CD4-positive, alpha-beta T cell treated with Interleukin-17A for 1 hour (primary cell): ENCODE measurements around the gene CELSR1.

Experiments used
- DNase-seq: peaks from one replicate; pipeline ENCODE4 v3.0.0-alpha.2; 2020

Gene CELSR1

GRCh38 chr22:46346680-46347405 lies 190.6 kb downstream of the CELSR1 start:
- DNase-seq: no peak

GRCh38 chr22:46340676-46341075 lies 196.7 kb downstream of the CELSR1 start:
- no peak for DNase-seq

GRCh38 chr22:46339956-46340355 lies 197.5 kb downstream of the CELSR1 start:
- DNase-seq: no peak

- no peak for DNase-seq
Measured at GRCh38 chr22:46338636-46339035, 198.8 kb downstream of the CELSR1 start.

GRCh38 chr22:46337870-46338269 lies 199.6 kb downstream of the CELSR1 start:
- no peak for DNase-seq

- no peak for DNase-seq
Measured at GRCh38 chr22:46336119-46337078, 201.0 kb downstream of the CELSR1 start.

GRCh38 chr22:46335201-46336118 lies 202.0 kb downstream of the CELSR1 start, which contains the start of gene TRMU:
TRMU (plus strand) TSS chr22:46335714; CDS start chr22:46335765, 51 bp downstream.
- DNase-seq: peak; percentile 75

GRCh38 chr22:46331496-46331895 lies 205.9 kb downstream of the CELSR1 start:
- DNase-seq: no peak

GRCh38 chr22:46330426-46330825 lies 207.0 kb downstream of the CELSR1 start:
- DNase-seq: no peak

- no peak for DNase-seq
Measured at GRCh38 chr22:46329616-46330015, 207.8 kb downstream of the CELSR1 start.

- DNase-seq: no peak
Measured at GRCh38 chr22:46328797-46329196, 208.6 kb downstream of the CELSR1 start.

- no peak for DNase-seq
Measured at GRCh38 chr22:46327691-46328465, 209.5 kb downstream of the CELSR1 start.

- DNase-seq: no peak
Measured at GRCh38 chr22:46326066-46326680, 211.2 kb downstream of the CELSR1 start.

GRCh38 chr22:46323162-46323561 lies 214.3 kb downstream of the CELSR1 start:
- DNase-seq: no peak

- no peak for DNase-seq
Measured at GRCh38 chr22:46322711-46323110, 214.7 kb downstream of the CELSR1 start.

- no peak for DNase-seq
Measured at GRCh38 chr22:46320716-46321386, 216.6 kb downstream of the CELSR1 start.

GRCh38 chr22:46320166-46320710 lies 217.2 kb downstream of the CELSR1 start:
- DNase-seq: no peak

- no peak for DNase-seq
Measured at GRCh38 chr22:46319319-46319718, 218.1 kb downstream of the CELSR1 start.

GRCh38 chr22:46318576-46318975 lies 218.8 kb downstream of the CELSR1 start:
- no peak for DNase-seq

GRCh38 chr22:46317646-46318045 lies 219.8 kb downstream of the CELSR1 start:
- DNase-seq: no peak

- DNase-seq: no peak
Measured at GRCh38 chr22:46315976-46316375, 221.4 kb downstream of the CELSR1 start.
